HepG2 (cell line): Measurements from ENCODE around the gene TEKT5. TPM values are rescaled to one million over a fixed set of nuclear protein-coding genes. Genes with fewer than 3 reads are reported as not detected.
A peak's percentile ranks its signal among the peaks of the same experiment; 100 is the strongest.

Experiments
- BCL6 ChIP-seq: IDR thresholded peaks from 2 replicates; pipeline ENCODE4 v1.6.1; 2016; ENCODE audit warnings: missing genetic modification reagents, missing compliant biosample characterization
- ELF4 ChIP-seq: sonication (generic); formaldehyde crosslinking; IDR thresholded peaks from 2 replicates; pipeline ENCODE4 v1.5.0; 2020; ENCODE audit warnings: missing genetic modification reagents, mild to moderate bottlenecking, moderate library complexity, borderline replicate concordance
- ISL2 ChIP-seq: sonication (generic); formaldehyde crosslinking; IDR thresholded peaks from 2 replicates; pipeline ENCODE4 v1.5.0; 2020; ENCODE audit warnings: missing genetic modification reagents
- JUN ChIP-seq: sonication (generic); formaldehyde crosslinking; IDR thresholded peaks from 2 replicates; pipeline ENCODE4 v1.4.0; 2020; ENCODE audit warnings: mild to moderate bottlenecking, missing genetic modification reagents
- KAT7 ChIP-seq: IDR thresholded peaks from 2 replicates; pipeline ENCODE4 v1.6.1; 2018; ENCODE audit warnings: borderline replicate concordance, missing compliant biosample characterization
- MTF1 ChIP-seq: sonication (generic); formaldehyde crosslinking; IDR thresholded peaks from 2 replicates; pipeline ENCODE4 v1.5.0; 2020; ENCODE audit warnings: missing genetic modification reagents
- PRPF4 ChIP-seq: fragments of 200-400 bp; formaldehyde crosslinking; IDR thresholded peaks from 2 replicates; pipeline ENCODE4 v1.6.1; 2016; ENCODE audit warnings: low read length, low read depth; ENCODE audit not compliant: poor library complexity, severe bottlenecking
- RNF2 ChIP-seq: fragments of 450-650 bp; conservative IDR thresholded peaks from 2 replicates; pipeline ENCODE4 v1.6.1; 2016; ENCODE audit warnings: low read depth
- TOPORS ChIP-seq: sonication (generic); formaldehyde crosslinking; IDR thresholded peaks from 2 replicates; pipeline ENCODE4 v1.8.0; 2023; ENCODE audit warnings: mild to moderate bottlenecking, missing genetic modification reagents
- ZNF205 ChIP-seq: IDR thresholded peaks from 2 replicates; pipeline ENCODE4 v1.6.1; 2018; ENCODE audit warnings: missing biosample characterization, missing genetic modification reagents
- ZNF232 ChIP-seq: sonication (generic); formaldehyde crosslinking; IDR thresholded peaks from 2 replicates; pipeline ENCODE4 v1.4.0; 2020; ENCODE audit warnings: missing genetic modification reagents, borderline replicate concordance
- ZNF556 ChIP-seq: sonication (generic); formaldehyde crosslinking; IDR thresholded peaks from 2 replicates; pipeline ENCODE4 v1.4.0; 2020; ENCODE audit warnings: mild to moderate bottlenecking, missing genetic modification reagents, borderline replicate concordance
- ZNF562 ChIP-seq: sonication (generic); formaldehyde crosslinking; IDR thresholded peaks from 2 replicates; pipeline ENCODE4 v1.8.0; 2022; ENCODE audit warnings: missing genetic modification reagents, borderline replicate concordance
- ZNF616 ChIP-seq: sonication (generic); formaldehyde crosslinking; IDR thresholded peaks from 2 replicates; pipeline ENCODE4 v1.5.0; 2020; ENCODE audit warnings: low read depth, mild to moderate bottlenecking, missing genetic modification reagents
- ZNF766 ChIP-seq: sonication (generic); formaldehyde crosslinking; IDR thresholded peaks from 2 replicates; pipeline ENCODE4 v1.5.0; 2020; ENCODE audit warnings: missing genetic modification reagents, borderline replicate concordance
- polyA plus RNA-seq, 8 experiments: library from polyadenylated mRNA; depleted of rRNA in 3 of 8; stranded (reverse) in 7 of 8; unstranded in 1 of 8; fragments of >200 nt; fragmentation: Illumina TruSeq in 4 of 8; extraction: Trizol in 4 of 8; gene quantifications; 2 replicates each; pipeline versions ENCODE4 v1.2.1 to v1.2.3, GENCODE V29; 2011 to 2016; ENCODE audit warnings: low read depth in 4 of 8, missing spikeins in 1 of 8, mixed read lengths in 1 of 8; ENCODE audit not compliant: insufficient read depth in 1 of 8
- total RNA-seq, 5 experiments: library from RNA; depleted of rRNA; stranded (reverse); fragments of >200 nt; fragmentation: Illumina TruSeq; extraction: Trizol; gene quantifications; 2 replicates each; pipeline ENCODE4 v1.2.3, GENCODE V29; 2016; ENCODE audit warnings: low read depth in 1 of 5
- TF ChIP-seq, protein P1 (sequence below), 2 experiments: sonication (generic) in 1 of 2; formaldehyde crosslinking in 1 of 2; IDR thresholded peaks; 2 replicates each; pipeline versions ENCODE4 v1.5.1 to v1.6.1; 2011 to 2020; ENCODE audit warnings: borderline replicate concordance in 1 of 2, low read depth in 1 of 2, low read length in 1 of 2, mild to moderate bottlenecking in 1 of 2, missing genetic modification reagents in 1 of 2, moderate library complexity in 1 of 2
- TF ChIP-seq, protein P2 (sequence below): IDR thresholded peaks from 2 replicates; pipeline ENCODE4 v1.4.0; 2020; ENCODE audit warnings: mild to moderate bottlenecking, missing genetic modification reagents
- TF ChIP-seq, protein P3 (sequence below): sonication (generic); formaldehyde crosslinking; IDR thresholded peaks from 2 replicates; pipeline ENCODE4 v1.5.0; 2020; ENCODE audit warnings: missing genetic modification reagents, mild to moderate bottlenecking, borderline replicate concordance
- TF ChIP-seq, protein P4 (sequence below): sonication (generic); formaldehyde crosslinking; conservative IDR thresholded peaks from 2 replicates; pipeline ENCODE4 v1.8.0; 2022; ENCODE audit warnings: low read depth, missing genetic modification reagents

Gene TEKT5
- total and polyA plus RNA-seq, 2 of the 13 experiments (the other 11 are each of a cell fraction or from before 2014, with no cell fraction given), result 0.16 TPM; not detected in 1

DNA sequence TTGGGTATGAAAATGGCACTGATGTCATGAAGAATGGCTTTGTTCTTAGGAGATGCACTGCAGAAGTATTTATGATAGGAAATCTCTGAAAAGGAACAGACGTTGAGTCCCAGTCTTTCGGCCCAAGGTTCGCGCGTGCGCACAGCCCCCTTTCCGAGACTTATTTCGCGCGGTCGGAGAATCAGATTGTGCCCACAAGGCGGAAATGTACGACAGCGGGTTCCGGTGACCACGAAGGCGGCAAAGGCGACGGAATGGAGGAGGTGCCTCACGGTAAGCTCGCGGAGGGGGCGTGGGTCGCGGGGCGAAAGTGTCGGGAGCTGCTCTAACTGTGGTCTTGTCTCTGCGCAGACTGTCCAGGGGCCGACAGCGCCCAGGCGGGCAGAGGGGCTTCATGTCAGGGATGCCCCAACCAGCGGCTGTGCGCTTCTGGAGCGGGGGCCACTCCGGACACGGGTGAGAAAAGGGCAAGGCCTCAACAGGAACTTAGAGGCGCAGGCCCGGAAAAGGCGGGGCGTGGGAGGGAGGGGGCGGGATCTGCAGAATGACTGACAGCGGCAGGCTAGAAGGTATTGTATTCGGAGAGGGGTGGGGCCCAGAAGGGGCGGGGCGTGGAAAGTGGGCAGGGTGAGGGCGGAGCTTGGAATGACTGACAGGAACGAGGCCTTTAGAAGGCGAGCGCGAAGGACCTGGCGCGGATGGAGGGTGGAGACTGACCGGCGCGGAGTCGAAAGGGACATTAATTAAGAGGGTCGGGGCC lies 49.1 kb upstream of the TEKT5 start, which contains the start of gene NUBP1 (continued):
- TF ChIP-seq ZNF556 (CRISPR knock-in tag) (peak; percentile 90; the same call in 1 of the 2 replicates), KAT7 (CRISPR knock-in tag) (peak; percentile 86; the same call in 1 of the 2 replicates), ZNF616 (CRISPR knock-in tag) (peak; percentile 82; the same call in 1 of the 2 replicates), ZNF232 (CRISPR knock-in tag) (peak; percentile 88), TOPORS (CRISPR knock-in tag) (peak; percentile 98; the same call in 1 of the 2 replicates), ZNF562 (no peak), RNF2 (peak; percentile 99), ELF4 (peak; percentile 93; the same call in 1 of the 2 replicates), JUN (CRISPR knock-in tag) (peak; percentile 87), ZNF205 (CRISPR knock-in tag) (peak; percentile 70; the same call in 1 of the 2 replicates), ZNF766 (CRISPR knock-in tag) (peak; percentile 88; the same call in 1 of the 2 replicates), ISL2 (CRISPR knock-in tag) (peak; percentile 67), PRPF4 (no peak), MTF1 (CRISPR knock-in tag) (peak; percentile 81), BCL6 (CRISPR knock-in tag) (peak; percentile 55; the same call in 1 of the 2 replicates)
- TF ChIP-seq, protein P1, sequence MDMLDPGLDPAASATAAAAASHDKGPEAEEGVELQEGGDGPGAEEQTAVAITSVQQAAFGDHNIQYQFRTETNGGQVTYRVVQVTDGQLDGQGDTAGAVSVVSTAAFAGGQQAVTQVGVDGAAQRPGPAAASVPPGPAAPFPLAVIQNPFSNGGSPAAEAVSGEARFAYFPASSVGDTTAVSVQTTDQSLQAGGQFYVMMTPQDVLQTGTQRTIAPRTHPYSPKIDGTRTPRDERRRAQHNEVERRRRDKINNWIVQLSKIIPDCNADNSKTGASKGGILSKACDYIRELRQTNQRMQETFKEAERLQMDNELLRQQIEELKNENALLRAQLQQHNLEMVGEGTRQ (IDR thresholded peaks at IDR 0.05; ENCODE audit: low read depth, low read length), result no peak
- TF ChIP-seq, protein P1 (CRISPR knock-in tag; IDR thresholded peaks at IDR 0.05; ENCODE audit: borderline replicate concordance), result peak; percentile 61; the same call in 1 of the 2 replicates
- TF ChIP-seq, protein P2, sequence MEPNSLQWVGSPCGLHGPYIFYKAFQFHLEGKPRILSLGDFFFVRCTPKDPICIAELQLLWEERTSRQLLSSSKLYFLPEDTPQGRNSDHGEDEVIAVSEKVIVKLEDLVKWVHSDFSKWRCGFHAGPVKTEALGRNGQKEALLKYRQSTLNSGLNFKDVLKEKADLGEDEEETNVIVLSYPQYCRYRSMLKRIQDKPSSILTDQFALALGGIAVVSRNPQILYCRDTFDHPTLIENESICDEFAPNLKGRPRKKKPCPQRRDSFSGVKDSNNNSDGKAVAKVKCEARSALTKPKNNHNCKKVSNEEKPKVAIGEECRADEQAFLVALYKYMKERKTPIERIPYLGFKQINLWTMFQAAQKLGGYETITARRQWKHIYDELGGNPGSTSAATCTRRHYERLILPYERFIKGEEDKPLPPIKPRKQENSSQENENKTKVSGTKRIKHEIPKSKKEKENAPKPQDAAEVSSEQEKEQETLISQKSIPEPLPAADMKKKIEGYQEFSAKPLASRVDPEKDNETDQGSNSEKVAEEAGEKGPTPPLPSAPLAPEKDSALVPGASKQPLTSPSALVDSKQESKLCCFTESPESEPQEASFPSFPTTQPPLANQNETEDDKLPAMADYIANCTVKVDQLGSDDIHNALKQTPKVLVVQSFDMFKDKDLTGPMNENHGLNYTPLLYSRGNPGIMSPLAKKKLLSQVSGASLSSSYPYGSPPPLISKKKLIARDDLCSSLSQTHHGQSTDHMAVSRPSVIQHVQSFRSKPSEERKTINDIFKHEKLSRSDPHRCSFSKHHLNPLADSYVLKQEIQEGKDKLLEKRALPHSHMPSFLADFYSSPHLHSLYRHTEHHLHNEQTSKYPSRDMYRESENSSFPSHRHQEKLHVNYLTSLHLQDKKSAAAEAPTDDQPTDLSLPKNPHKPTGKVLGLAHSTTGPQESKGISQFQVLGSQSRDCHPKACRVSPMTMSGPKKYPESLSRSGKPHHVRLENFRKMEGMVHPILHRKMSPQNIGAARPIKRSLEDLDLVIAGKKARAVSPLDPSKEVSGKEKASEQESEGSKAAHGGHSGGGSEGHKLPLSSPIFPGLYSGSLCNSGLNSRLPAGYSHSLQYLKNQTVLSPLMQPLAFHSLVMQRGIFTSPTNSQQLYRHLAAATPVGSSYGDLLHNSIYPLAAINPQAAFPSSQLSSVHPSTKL (CRISPR knock-in tag), result peak; percentile 67
- TF ChIP-seq, protein P3, sequence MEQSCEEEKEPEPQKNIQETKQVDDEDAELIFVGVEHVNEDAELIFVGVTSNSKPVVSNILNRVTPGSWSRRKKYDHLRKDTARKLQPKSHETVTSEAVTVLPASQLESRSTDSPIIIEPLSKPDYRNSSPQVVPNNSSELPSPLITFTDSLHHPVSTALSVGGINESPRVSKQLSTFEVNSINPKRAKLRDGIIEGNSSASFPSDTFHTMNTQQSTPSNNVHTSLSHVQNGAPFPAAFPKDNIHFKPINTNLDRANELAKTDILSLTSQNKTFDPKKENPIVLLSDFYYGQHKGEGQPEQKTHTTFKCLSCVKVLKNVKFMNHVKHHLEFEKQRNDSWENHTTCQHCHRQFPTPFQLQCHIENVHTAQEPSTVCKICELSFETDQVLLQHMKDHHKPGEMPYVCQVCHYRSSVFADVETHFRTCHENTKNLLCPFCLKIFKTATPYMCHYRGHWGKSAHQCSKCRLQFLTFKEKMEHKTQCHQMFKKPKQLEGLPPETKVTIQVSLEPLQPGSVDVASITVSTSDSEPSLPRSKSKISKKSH (CRISPR knock-in tag), result peak; percentile 100
- TF ChIP-seq, protein P4, sequence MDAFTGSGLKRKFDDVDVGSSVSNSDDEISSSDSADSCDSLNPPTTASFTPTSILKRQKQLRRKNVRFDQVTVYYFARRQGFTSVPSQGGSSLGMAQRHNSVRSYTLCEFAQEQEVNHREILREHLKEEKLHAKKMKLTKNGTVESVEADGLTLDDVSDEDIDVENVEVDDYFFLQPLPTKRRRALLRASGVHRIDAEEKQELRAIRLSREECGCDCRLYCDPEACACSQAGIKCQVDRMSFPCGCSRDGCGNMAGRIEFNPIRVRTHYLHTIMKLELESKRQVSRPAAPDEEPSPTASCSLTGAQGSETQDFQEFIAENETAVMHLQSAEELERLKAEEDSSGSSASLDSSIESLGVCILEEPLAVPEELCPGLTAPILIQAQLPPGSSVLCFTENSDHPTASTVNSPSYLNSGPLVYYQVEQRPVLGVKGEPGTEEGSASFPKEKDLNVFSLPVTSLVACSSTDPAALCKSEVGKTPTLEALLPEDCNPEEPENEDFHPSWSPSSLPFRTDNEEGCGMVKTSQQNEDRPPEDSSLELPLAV (CRISPR knock-in tag), result no peak
